HG03378 (cell line): ENCODE results near the gene HHLA2.
A peak's percentile ranks its signal among the peaks of the same experiment; 100 is the strongest.
"Not testable (repeated sequence)": the region's sequence is repeated elsewhere in the genome, so short reads cannot be mapped to it uniquely, and the experiment has no call there.

Experiments used
- ATAC-seq: cut with Tn5 transposase; IDR thresholded peaks from one replicate; pipeline ENCODE4 v1.9.1; 2021; ENCODE audit warnings: mild to moderate bottlenecking, moderate library complexity; ENCODE audit not compliant: unreplicated experiment

The HHLA2 gene

DNA sequence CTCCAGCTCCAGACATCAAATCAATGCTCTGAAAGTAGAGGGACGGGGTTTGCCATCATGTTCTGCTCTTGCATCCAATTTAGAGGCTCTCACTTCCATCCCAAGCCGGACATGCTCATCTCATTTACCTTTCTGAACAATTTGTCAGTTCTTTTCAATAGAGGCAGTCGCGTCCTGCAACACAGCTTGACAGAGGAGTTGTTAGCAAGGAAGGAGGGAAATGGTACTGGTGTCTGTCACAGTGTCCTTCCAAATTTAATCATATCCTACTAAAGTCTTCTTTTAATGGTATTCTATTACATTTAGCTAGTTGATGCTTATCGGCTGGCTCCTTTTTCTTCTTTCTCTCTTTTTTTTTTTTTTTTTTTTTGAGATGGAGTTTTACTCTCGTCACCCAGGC lies 45.6 kb downstream of the HHLA2 start:
- ATAC-seq, result no peak

DNA sequence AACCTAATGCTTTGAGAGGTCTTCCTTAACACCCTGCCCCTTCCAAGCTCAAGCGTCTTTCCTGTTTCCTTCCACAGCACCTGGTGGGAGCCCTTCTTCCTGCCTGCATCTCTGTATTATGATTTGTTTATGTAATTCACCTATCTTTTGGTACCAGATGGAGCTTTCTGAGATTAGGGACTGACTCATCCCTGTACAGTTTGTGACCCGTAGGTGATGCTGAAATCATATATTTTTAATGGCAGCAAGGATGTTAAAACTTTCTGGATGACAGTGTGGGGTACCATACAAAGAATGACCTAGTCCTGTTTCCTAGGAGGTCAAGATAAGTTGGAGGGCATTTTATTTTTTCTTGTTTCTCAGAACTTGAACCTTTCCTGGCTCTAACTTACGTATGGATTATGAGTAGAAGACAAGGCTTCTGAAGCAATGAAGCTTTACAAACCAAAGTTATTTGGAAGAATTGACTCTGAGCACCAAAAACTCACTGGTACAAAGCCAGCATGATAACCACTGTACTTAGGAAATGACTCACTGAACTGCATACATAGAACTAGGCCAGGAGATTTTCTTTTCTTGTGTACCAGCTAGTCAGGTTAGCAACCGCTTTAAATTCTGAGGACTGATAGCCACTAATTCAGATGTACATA lies 46.6 kb downstream of the HHLA2 start:
- peak; percentile 81 for ATAC-seq

DNA sequence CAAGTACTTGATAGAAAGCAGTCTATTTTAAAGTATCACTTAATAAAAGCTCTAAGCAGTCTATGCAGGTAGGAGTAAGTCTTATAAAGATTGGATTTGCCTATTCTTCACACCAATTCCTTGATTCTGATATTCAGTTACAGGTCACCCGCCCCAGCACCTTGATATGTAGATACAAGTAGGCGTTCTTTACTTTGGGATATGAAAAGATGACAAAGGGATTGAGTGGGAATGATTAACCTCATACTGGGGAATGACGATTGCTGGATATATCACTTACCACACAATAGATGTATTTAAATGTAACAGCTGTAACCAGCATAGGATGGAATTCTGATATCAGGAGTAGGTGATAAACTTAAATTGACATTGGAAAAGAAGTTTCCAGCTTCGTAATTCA lies 47.1 kb downstream of the HHLA2 start:
- no peak for ATAC-seq

DNA sequence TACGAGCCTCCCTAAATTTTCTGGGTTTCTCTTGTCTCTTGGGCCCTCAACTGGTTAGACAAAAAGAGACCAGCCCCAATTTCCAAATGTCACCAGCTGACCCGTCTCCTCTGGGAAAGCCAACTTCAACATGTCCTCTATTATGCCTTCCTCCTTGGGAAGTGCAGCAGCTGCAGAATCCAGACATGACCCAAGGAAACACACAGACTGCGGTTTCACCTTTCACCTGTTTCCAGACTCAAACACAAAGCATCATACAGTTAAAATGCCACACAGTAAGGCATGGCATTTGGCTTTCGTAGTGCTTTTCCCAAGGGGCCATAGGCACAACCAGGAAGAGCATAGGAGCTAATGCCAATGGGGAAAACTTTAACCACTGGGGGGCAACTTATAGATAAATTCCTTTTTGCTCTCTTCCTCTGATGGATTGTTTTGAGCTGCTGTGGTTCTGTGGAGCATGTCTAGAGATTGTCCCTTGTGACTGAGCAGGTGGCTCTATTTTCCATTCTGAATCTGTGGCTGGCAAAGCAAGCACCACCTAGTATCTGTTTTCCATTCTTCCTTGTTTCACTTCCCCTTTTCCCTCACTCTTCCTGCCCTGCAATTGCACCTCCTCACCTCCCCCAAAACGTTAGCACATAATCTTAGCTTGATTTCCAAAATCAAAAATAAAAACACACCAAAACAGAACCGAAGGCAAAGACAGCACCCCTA lies 49.3 kb downstream of the HHLA2 start:
- ATAC-seq, result no peak

DNA sequence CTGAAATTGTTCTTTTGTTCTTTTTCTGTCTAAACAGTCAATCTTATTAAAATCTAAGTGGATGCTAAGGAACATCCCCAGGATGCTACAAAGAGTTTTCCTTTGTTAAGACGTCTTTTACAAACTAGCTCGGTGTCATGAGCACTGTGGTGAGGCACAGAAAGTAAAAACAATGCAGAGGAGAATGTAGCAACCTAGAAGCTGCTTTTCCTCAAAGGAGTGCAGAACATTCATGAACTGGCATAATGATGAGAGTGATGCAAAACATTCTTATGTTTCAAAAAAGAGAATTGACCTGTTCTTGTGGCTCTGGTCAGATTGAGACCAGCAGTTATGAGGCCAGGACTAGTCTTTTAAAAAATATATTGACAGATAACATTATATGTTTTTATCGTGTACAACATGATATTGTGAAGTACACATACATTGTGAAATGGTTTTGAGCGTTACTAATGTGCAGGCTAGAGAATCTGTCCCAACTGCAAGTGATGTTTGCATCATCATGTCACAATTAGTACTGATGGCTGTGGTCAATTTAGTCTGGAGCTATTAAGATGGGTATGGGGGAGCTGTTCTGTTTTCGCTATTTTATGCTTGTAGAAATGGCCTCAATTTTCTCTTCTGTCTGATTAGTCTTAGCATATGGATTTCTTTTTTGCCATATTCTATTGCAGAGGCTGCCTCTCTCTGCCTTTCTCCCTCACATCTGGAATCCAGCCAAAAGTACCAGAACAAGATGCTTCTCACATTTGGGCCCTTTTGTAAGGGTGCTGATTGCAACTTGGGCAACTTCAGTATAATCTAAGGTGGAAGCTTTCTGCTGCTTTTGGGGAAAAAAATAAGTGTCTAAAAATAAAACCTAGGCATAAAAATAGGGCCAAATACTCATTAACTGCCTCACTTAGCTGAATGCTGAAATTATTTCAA lies 50.2 kb downstream of the HHLA2 start:
- no peak for ATAC-seq

DNA sequence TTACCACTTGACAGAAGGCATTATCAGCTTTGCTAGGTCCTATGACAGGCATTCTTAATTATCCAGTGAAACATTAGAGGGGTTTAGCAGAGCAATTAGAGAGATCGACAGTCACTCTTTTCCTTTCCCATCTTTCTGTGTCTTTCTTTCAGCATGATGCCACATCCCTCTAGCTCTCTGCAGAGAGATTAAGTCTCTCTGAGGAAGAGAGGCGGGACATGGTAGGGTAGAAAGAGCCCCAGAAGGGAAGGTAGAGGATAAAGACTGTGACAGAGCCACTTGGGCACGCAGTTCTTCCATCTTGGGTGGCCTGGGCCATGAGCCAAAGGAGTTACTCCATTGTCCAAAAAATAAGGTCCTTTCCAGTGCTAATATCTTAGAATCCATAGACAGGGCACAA lies 55.8 kb downstream of the HHLA2 start:
- no peak for ATAC-seq

DNA sequence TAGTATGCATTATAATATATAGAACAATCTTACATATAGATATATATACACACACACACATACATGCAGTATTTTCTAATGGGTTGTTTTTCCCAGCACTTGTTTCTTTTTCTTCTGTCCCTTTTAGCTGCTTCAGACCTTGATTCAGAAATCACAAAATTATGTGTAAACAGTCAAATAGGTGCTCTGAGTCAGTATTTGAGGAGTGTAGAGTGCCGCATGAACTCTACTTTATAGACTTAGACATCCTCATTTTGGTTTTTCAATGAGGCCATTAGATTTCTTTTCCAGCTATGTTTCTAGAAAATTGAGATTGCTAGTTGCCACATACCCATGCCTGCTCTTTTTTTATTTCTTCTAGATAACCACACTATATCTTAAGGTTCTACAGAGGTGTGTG lies 58.2 kb downstream of the HHLA2 start:
- no peak for ATAC-seq

DNA sequence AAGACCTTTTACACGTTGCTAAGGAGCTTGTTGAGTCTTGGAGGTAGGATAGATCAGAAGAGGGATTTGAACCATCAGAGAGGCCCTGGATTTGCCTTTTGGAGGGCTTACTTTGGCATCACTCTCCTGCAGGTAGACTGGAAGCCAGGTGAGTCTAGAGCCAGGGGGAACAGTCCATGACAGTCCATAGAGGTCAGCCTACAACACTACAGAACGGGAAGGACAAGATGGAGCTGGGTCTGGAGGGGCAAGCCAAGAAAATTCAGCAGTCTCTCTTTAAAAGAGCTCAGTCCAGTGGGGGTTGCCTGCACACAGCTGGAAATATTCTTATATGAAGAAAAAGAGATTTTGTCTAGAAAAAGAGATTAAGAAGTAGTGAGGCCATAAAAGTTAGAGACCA lies 60.7 kb downstream of the HHLA2 start:
- ATAC-seq, result no peak

DNA sequence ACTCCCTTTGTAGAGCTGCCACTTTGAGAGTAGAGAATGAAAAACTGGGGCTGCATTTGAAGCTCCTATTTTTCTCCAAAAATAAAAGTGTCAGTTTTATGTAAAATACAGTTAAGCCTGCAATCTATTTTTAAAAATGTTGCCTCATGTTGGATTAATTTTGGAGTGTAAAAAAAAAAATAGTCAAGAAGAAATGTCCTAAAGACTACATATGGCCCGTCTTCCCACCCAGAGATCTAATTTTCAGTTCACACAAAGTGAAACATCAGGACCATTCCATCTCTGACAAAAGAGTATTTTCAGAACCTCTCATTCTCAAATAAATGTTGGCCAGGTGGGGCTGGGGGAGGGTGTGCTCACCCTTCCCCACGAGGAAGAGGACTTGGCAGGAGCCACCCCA lies 62.7 kb downstream of the HHLA2 start:
- no peak for ATAC-seq

DNA sequence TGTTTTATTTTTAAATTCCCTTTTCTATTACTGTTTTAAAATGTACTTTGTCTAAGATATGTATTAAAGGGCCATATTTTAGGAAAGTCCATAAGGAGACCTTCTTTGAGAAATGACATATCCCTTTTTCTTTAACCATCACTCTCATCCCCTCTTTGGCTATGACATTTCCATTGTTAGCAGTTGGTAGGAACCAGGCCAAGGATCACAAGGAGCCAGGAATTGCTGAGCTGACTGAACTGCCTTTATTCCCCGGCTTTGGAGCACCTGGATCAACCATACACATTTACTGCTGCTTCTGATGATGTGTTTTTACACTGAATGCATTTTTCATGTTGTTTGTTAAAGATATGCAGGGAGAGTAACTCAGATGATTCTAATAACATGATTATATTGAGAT lies 79.7 kb downstream of the HHLA2 start:
- no peak for ATAC-seq

DNA sequence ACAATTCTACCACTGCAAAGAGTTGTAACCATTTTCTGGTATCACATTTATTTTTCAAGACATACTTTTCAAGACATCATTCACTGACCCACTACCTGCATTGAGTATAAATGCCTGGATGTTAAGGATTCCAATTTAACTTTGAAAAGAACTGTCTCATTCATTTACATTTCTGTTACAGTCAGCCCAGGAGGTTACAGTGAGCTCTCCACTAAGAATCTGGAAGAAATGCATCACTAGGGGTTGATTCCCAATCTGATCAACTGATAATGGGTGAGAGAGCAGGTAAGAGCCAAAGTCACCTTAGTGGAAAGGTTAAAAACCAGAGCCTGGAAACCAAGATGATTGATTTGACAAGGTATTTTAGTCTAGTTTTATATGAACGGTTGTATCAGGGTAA lies 81.0 kb downstream of the HHLA2 start:
- ATAC-seq, result no peak

DNA sequence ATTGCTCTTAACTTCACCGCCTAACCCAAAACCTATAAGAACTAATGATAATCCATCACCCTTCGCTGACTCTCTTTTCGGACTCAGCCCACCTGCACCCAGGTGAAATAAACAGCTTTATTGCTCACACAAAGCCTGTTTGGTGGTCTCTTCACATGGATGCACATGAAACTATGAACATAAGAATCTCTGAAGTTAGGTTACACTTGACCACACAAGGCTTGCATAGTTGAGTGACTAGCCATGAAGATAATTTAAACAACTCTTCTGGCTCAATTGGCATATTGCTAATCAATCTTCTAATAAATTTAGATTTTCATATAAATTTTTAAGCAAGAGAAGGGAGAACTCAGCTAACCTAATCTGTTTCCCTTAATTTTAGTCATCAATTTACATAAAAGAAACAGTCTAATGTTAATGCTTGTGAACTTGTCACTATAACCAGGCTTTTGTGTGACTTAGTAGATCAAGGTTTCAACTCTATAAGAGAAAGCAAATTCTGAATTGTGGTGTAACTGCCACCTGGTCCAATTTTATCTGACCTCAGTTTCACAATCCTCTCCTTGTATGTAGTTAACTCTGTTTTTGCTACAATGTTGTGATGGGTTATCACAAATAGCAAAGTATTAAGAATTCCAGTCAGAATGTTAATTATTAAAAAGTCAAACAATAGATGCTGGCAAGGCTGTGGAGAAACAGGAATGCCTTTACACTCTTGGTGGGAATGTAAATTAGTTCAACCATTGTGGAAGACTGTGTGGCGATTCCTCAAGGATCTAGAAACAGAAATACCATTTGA lies 82.0 kb downstream of the HHLA2 start:
- peak; percentile 58 for ATAC-seq

DNA sequence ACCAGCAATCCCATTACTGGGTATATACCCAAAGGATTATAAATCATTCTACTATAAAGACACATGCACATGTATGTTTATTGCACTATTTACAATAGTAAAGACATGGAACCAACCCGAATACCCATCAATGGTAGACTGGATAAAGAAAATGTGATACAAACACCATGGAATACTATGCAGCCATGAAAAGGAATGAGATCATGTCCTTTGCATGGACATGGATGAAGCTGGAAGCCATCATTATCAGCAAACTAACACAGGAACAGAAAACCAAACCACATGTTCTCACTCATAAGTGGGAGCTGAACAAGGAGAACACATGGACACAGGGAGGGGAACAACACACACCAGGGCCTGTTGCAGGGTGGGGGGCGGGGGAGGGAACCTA lies 82.6 kb downstream of the HHLA2 start:
- ATAC-seq, result not testable (repeated sequence)

DNA sequence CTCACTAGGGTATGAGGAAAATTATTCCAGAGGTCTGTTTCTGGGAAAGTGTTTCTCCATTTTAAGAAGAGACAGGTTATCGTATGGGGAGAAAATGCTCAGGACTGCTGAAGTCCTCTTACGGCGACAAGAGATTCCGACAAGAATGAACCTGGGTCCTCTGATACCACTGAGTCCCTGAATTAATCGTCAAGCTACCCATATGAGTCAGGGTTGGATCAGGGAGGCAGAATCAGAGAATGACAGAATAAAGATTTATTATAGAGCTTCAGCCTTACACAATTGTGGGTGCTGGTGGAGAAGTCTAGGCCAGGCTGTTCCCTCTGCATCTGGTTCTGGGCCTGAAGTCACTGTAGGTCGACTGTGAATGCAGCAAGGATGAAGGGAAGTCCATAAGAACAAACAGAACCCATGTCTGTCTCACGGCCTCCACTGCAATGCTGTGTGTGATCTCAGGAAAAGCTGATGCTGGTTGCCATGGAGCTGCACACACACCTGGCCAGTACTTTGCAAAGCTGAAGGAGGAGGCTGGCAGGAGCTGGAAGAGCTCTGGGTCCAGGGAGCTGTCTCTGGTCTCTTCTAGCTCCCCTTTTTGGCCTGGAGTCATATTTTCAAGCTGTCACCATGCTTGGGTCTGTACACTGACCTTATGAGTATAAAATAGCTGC lies 83.9 kb downstream of the HHLA2 start:
- no peak for ATAC-seq

DNA sequence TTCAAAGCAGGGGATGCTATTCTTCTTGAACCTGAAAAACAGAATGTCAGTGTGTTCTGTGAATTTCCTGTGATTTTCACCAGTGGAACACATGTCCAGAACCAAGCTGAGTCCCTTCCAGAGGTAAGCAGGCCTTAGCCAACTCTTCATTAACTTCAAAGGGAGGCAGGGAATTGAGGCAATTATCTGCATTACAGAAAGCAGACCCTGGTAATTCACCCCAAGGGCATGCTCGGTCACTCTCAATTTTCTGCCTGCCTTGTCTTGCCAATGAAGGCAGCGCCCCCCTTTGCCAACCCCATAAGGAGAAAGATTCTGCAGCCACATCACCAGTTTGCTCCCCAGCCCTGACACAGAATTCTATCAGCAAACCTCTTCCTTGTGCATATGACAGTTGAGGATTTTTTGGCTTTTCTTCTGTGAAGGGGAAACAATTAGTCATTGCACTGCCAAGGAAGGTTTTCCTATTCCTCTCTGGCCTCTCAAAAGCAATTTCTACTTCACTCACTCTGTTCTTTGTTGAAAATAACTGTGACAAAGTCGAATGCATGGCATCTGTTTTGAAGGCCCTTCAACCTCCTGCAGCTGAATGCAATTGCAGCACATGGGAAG lies 85.3 kb downstream of the HHLA2 start:
- ATAC-seq, result no peak

DNA sequence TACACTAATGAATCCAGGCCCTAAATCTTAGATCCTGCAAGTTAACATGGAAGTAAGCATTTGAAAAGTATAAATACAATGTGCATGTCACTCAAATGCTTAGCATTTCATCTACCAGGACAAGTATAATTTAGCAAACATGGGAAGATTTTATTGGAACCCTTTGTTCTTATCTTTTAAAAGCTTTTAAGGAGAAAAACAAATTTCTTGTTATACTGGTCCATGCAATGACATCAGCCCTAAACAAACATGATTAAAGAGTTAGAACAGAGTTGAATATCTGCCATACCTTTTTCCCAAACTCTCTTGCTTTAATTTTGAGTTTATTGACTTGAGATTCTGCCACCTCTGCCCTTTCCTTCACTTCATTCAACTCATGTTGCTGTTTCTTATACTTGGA lies 87.0 kb downstream of the HHLA2 start:
- no peak for ATAC-seq

DNA sequence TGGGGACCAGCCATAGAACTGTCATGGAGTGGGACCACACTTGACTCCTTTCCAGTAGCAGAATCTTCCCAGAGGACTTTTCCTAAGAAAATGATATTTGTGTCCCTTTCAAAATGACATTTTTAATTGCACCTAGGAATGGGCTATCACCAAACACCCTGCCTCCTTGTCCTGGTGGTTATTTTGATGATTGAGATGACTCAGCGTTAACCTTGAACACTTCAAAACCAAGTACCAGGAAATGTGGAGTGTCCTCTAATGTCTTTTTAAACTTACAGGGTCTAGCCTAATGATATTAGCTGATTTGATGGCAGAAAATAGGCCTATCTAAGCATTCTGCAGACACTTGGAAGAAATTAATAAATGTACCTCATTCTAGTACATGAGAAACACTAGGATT lies 90.7 kb downstream of the HHLA2 start:
- no peak for ATAC-seq

DNA sequence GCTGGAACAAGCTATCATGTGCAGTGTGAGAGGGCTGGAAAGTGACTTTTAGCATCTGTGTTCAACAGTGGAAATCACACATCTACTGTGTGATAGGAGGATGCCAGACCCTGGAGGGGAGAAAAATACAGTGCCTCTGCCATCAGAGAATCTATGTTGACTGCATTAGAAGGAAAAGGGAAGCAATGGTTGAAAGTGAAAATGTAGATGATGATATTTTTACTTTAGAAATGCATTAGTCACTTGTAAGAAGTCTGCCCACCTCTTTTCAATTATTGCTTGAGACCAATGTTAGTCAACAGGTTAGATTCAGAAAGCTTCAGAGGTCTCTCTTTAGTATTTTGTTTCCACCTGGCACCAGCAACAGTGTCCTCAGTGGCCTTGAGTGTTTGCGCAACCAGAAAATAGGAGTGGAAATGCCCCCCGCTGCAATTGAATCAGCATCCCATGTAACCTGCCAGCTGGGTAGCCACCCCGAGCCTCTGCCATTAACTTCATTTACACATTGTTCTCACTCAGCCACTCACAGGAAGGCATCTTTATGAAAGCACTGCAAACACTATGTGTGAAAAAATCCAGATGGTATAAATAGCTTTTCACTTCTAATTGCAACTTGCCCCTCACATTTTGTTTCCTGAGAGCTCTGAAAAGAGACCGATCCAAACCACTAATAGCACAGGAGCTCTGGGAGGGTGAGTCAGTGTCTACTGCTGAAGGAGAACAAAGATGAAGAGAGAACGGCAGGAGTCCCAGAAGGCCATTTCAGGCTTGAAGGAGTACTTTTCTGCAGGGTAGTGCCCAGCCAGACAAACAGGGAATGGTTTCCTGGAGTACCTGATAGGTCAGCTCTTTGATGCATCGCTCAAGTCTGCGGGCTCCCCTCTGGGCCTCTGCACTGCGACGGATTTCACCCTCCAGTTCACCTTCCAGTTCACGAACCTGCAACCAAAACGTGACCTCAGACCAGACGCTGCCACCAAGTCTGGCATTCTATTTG lies 92.1 kb downstream of the HHLA2 start:
- peak; percentile 85 for ATAC-seq

DNA sequence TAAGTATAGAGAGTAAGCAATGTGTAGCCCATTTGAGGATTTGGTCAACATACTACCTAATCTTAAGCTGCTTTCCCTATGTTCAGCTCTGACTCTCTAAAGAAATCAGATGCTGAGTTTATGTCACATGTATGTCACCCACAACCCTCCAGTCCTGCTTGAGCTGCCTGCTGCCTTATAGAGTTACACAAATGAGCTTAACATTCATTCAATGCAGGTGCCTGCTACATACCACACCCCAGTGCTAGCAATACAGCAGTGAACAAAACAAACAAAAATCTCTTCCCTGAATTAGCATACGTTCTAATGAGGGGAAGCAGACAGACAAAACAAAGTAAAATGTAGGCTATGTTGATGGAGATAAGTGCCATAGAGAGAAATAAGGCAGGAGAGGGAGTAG lies 93.0 kb downstream of the HHLA2 start:
- ATAC-seq, result no peak
